Measurements from ENCODE around the gene STK16.

The STK16 gene

GRCh38 chr2:219289537-219290361, 44.5 kb downstream of the STK16 start:
- peak; percentile 33 to 55 for DNase-seq

DNA sequence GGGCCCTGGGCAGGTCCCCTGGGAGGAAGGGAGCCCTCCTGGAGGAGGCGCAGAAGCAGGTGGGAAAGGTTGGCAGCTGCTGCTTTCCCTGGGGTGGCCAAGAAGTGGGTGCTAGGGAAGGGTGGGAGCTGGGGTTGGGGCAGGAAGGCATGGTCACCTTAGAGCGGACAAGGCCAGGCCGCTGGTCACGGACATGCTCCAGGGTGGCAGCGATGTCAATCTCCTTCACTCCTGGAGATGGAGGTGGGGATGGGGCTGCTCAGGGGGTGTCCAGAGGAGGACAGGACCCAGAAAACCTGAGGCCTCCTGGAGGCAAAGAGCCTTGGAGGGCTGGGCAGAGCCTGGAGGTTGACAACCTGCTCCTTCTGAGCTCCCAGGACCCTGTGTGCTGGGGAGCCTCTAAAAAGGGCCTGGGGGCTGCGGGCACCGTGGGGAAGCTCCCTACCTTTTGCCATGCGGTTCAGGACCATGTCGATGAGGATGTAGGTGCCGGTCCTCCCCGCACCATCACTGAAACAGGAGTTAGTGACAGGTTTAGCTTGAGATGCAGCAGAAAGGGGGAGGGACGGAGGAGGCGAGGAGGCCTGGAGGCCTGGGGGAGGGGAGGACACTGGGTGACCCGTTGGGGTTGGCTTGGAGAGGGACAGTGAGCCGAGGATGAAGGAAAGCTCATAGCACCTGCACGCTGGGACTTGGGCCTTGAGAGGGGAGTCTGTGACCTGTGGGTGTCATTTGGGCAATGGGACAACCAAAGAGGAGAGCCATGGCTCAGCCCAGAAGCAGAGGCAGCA, 45.3 kb downstream of the STK16 start:
- DNase-seq, result no peak

DNA sequence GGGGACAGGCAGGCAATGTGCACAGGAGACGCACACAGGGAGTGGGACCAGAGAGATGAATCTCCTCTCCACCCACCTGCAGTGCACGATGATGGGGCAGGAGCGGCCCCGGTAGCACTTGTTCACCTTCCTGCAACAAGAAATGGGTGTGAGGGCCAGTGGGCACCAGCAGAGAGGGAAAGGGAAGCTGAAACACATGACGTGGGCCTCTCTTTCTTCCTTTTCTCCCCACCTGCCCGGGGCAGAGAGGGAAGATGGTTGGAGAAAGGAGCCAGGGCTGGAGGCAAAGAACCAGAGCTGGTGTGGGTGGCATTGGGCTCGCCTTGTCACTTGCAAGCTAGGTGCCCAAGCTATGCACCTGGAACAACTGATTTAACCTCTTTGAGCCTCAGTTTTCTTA, 46.1 kb downstream of the STK16 start:
- no peak for DNase-seq

- no peak for DNase-seq
Measured at GRCh38 chr2:219291910-219292490, 46.7 kb downstream of the STK16 start.

DNA sequence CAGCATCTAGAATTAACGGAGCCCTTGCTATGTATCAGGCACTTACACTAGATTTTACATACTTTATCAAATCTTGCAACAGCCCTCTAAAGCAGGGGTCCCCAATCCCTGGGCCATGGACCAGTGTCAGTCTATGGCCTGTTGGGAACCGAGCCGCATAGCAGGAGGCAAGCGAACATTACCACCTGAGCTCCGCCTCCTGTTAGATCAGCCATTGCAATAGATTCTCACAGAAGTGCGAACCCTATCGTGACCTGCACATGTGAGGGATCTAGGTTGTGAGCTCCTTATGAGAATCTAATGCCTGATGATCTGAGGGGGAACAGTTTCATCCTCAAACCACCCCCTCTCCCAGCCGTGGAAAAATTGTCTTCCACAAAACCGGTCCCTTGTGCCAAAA, 47.3 kb downstream of the STK16 start:
- no peak for DNase-seq

GRCh38 chr2:219293736-219294231, 48.5 kb downstream of the STK16 start:
- DNase-seq, result no peak

DNA sequence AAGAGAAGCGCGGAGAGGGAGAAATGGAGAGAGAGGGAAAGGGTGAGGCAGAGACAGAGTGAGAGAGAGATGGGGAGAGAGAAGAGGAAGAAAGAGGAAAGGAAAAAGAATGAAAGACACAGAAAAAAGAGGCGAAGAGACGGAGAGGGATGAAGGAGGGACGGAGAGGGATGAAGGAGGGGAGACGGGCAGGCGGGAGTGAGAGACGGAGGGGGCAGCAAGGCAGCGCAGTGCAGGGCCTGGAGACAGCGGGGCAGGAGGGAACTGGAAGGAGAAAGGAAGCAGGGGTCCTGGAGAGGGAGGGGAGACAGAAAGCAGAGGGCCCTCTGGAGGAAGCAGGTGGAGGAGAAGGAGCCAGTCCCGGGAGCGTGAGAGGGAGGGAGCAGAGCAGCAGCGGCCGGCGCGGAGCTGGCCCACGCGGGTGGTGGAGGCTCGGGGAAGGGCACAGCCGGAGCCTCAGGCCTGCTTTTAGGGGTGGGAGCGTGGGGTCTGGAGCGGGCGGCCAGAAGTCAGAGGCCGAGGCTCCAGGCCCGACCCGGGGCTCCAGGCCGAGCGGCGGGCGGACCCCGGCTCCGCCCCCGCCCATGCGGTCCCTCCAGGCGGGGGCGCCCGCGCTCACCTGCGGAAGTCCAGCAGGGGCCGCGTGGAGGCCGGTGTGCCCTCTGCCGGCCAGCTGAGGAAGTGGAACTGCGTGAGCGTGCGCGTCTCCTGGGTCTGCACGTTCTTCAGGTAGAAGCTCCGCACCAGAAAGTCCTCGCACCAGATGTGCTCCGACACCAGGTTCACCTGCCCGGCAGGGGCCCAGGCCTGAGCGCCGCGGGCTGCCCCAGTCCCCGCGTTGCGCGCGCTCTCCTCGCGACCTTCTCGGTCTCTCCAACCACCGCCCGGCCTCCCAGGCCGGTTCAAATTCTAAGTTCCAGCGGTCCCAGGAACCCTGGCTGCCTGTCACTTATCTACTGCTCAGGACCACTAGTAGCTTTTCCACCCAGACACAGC, 49.4 kb downstream of the STK16 start:
- peak; percentile 68 to 82 for DNase-seq

DNA sequence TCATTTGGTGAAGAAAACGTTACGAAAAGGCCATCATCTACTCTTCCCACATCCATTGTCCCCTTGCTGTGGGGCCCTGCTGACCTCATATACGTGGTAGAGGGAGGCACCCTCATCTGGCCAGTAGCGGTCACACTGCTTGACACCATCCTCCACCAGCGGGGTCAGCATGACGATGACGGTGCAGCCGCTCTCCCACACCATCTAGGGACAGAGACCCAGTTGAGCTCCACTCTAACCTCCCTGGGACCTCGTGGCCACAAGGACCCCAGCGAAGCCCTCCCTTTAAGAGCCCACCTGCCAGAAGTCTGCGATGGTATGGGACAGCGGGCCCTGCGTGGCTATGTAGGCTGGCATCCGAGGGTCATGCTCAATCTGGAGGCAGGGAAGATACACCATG, 50.9 kb downstream of the STK16 start:
- no peak for DNase-seq

GRCh38 chr2:219296631-219297391, 51.5 kb downstream of the STK16 start:
- no peak for DNase-seq

- DNase-seq, result no peak
Measured at GRCh38 chr2:219297766-219298456, 52.6 kb downstream of the STK16 start.

DNA sequence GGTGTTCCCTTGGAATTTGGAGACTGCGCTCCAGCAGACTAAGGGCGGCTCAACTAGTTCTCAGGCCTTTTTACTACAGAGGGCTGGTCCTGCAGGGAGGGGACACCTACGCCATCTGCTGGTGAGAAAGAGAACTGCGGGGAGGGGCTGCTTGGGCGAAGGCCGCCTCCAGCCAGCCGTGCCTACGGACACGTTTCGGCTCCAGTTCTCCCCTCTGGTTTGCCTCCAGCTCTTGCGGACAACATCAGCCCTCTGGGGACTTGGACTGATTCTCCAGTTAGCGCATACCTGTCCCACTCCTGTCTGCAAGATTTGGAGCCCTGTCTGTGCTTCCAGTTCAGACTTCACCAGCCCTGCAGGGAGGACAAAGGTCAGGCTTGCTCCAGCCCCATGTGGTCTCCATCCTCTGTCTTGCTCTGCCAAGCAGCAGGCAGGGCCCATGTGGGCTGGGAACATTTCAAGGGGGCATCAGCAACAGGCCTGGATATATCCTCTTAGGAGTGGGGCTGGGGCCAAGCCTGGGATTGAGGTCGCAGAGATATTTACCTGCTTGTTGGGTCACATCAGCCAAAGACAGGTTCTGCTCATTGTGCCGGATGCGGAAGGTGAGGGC, 53.6 kb downstream of the STK16 start:
- DNase-seq, result peak; percentile 86 to 87

DNA sequence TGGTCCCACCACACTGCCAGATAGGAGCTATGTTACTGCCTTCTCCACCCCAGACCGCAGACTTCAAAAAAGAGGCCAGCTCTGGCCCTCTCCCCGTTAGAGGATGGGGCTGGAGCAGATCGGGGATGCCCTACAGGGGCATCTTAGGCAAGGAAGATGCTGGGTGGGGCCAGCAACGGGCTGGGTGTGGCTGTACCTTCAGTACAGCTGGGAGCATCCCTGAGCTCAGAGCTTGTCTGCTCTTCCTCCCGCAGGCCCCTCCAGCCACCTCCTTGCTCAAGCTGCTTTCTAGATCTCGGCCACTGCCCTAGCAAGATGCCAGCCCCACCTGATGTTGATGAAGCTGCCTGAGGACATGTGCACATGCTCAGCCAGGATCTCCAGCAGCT, 54.1 kb downstream of the STK16 start:
- no peak for DNase-seq
